HG03280 (cell line): Measurements from ENCODE around the gene PLAC8L1.
"Not testable (repeated sequence)": the region's sequence is repeated elsewhere in the genome, so short reads cannot be mapped to it uniquely, and the experiment has no call there.

ENCODE experiments used
- ATAC-seq: cut with Tn5 transposase; IDR thresholded peaks from one replicate; pipeline ENCODE4 v1.9.1; 2021; ENCODE audit warnings: mild to moderate bottlenecking, moderate library complexity; ENCODE audit not compliant: unreplicated experiment

PLAC8L1 gene, protein sequence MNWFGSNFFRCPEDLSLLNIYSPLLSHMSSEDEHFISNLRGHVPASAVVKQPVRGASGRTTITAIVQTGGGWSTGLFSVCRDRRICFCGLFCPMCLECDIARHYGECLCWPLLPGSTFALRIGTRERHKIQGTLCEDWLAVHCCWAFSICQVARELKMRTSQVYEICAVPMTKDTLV

GRCh38 chr5:146105477-146105876, at the start of gene PLAC8L1:
TSS of gene PLAC8L1 (minus strand) at chr5:146105577. CDS start at chr5:146104311, 1,266 bp downstream.
- ATAC-seq = no peak

GRCh38 chr5:146151970-146152369, 46.6 kb upstream of the PLAC8L1 start:
- ATAC-seq = no peak

- no peak for ATAC-seq
Measured at GRCh38 chr5:146137967-146138403, 32.6 kb upstream of the PLAC8L1 start.

DNA sequence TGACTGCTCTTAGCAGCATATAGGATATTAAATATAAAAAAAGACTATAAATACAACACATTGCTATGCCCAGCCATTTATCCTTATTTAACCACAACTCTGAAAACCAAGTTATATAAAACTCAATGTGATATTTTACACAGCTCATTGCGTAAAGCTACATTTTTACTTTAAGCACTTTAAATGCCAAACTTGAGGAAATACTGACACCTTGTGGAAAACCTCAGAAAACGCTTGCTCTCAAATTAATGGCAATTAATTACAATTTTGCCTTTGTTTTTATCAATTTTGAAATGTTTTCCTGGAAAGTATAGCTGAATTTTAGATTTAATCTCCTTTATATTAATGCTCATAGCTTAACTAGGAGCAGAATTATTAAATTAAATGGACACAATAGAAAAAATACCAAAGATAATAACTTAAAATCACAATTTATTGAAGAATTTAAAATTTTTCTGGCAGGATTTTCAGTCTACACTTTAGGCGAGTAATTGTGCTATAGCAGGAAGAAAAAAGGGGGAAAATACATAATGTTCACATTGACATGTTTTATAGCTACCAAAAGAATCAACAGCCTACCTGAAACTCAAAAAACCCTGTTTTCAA, 25.2 kb upstream of the PLAC8L1 start:
- no peak for ATAC-seq

DNA sequence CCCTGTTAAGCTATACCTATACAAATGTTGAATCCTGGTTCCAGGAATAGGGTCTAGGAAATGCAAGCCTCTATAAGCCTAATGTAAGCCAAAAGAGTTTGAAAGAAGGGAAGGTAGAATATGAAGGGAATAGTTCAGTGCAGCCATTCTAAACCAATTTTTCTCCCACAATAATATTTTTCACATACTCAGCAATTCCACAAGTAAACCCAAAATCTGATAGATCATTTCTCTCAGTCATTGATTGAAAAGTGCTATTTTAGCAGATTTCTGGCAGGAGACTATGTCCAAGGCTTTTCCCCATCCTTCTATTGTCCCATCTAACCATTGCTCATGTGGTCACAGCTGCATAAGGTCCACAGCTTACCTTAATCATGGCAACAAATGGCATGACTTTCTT, 20.7 kb upstream of the PLAC8L1 start:
- no peak for ATAC-seq

GRCh38 chr5:146124580-146124979, 19.2 kb upstream of the PLAC8L1 start:
- no peak for ATAC-seq

GRCh38 chr5:146121451-146121850, 16.1 kb upstream of the PLAC8L1 start:
- not testable (repeated sequence) for ATAC-seq

GRCh38 chr5:146118322-146118721, 12.9 kb upstream of the PLAC8L1 start:
- no peak for ATAC-seq

GRCh38 chr5:146117216-146117615, 11.8 kb upstream of the PLAC8L1 start:
- not testable (repeated sequence) for ATAC-seq

DNA sequence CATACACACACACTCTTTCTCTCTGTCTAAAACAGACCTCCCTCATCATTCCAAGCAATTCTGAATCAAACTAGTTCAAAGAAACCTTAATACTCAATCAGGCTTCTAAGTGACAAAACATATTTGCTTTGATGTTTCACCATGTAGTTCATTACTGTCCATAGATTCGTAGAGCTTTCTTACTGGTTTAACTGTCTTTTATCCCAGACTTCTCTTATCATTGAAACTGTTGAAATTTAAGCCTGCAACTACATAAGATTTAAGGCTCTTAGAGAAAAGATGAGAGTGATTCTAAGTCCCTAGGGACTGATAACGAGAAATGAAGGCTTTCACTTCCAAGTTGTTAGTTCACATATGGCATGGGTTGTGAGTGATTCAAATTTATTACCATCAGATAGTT, 11.0 kb upstream of the PLAC8L1 start:
- ATAC-seq = no peak

DNA sequence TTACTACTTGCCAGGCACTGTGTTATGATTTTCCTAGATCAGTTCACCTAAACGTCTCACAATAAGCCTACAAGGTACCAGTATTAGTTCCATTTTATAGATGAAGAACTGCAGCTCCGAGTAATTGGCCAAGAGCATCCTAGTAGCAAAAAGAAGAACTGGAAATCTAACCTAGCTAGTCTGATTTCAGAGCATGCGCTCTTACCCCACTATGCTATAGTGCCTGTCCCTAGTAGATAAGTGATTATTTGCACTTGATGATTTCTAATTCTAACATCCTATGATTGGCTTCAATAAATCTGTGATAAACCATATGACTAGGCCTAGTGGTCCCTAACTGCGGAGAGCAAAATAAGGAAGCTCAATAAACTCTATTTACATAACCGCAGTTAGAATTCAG, 7.1 kb upstream of the PLAC8L1 start:
- ATAC-seq = no peak

- no peak for ATAC-seq
Measured at GRCh38 chr5:146111409-146111808, 6.0 kb upstream of the PLAC8L1 start.

- no peak for ATAC-seq
Measured at GRCh38 chr5:146109379-146109778, 4.0 kb upstream of the PLAC8L1 start.

DNA sequence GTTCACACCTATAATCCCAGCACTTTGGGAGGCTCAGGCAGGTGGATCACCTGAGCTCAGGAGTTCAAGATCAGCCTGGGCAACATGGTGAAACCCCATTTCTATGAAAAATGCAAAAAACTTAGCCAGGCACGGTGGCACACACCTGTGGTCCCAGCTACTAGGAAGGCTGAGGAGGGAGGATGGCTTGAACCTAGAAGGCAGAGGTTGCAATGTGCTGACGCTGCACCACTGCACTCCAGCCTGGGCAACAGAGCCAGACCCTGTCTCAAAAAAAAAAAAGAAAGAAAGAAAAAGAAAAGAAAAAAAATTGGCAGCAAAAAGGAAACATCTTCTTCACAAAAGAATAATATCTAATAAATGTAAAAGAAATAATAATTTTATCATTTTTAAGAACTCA, 3.5 kb upstream of the PLAC8L1 start:
- ATAC-seq = not testable (repeated sequence)

DNA sequence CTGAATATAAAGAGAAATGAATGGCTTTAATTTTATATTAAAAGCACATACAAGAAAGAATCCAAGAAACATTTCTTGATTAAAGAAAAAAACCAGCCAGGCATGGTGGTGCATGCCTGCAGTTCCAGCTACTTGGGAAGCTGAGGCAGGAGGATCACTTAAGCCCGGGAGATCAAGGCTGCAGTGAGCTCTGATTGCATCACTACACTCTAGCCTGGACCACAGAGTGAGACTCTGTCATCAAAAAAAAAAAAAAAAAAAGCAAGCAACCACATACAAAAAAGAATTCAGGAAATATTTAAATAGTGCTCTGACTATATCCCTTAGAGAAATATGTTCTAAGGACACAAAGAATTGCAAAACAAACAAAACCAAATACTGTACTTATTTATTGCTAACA, 2.5 kb upstream of the PLAC8L1 start:
- ATAC-seq = no peak

DNA sequence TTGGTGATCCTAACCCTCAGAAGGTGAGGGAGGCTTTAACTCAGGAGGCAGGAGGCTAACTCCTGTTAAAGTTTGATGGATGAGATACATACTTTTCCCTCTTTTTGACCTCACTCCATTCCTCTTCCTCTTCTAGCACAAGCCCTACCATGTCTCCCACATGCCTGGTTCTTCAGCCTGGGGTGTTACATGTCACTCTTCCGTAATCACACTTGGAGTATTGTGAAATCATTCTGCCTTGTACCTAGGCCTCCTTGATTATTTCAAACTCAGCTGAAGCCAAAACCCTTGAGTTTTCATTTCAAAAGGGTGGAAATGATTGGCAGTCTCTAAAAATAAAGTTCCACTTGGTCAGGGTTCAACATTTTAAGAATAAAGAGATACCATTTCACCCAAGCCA, 1.8 kb downstream of the PLAC8L1 start:
- no peak for ATAC-seq

- ATAC-seq = no peak
Measured at GRCh38 chr5:146101646-146102045, 3.7 kb downstream of the PLAC8L1 start.

GRCh38 chr5:146098047-146098446, 7.3 kb downstream of the PLAC8L1 start:
- ATAC-seq = no peak

DNA sequence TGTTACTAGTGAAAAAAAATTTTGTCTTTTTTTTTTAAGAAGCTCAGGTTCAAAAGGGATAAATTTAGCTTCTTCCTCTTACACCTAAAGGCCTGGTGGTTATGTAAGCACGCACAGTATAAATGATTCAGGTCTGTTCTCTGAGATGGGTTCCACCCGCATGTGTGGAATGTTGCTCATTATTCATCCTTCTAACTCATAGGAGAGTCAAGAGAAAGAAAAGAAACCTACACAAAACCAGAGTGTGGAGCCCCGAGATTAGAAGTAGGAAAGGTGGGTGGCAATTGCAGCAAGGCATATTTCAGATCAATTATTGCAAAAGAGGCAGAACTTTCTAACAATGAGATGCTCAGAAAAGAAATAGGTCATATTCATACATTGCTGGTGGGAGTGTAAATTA, 13.5 kb downstream of the PLAC8L1 start:
- ATAC-seq = no peak

- no peak for ATAC-seq
Measured at GRCh38 chr5:146089287-146089686, 16.1 kb downstream of the PLAC8L1 start.

DNA sequence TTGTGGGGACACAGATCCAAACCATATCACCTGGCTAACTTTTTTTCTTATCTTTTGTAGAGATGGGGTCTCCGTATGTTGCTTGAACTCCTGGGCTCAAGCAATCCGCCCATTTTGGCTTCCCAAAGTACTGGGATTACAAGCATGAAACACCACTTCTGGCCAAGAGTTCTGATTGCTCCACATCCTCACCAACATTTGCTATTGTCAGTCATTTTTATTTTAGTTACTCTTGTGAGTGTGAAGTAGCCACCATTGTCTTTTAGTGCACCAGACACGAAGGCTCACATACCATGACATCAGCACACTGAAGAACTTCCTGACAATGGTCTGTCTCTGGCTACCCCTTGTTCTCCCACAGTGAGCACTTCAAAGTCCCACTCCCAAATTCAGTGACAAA, 17.3 kb downstream of the PLAC8L1 start:
- no peak for ATAC-seq

GRCh38 chr5:146084376-146084775, 21.0 kb downstream of the PLAC8L1 start:
- ATAC-seq = no peak

GRCh38 chr5:146082798-146083197, 22.6 kb downstream of the PLAC8L1 start:
- peak; percentile 96 for ATAC-seq
